Ascending aorta (tissue), 2 donors: ENCODE data around the gene MAP1A. TPM values are rescaled to one million over a fixed set of nuclear protein-coding genes. Genes with fewer than 3 reads are reported as not detected.
"Not testable (repeated sequence)": the region's sequence is repeated elsewhere in the genome, so short reads cannot be mapped to it uniquely, and the experiment has no call there.

Experiments used
- DNase-seq, 2 donors: peaks; one replicate each; pipeline ENCODE4 v3.0.0-alpha.2; 2019; ENCODE audit warnings: low spot score in 2 of 2
- H3K27ac ChIP-seq, 2 donors: fragments of 200-600 bp; sonication (generic); one replicate each; pipeline ENCODE4 v1.5.1; 2016 to 2017; ENCODE audit warnings: mild to moderate bottlenecking in 1 of 2
- H3K27me3 ChIP-seq: fragments of 200-600 bp; sonication (generic); one replicate; pipeline ENCODE4 v1.5.1; 2017
- H3K36me3 ChIP-seq, 2 donors: fragments of 200-600 bp; sonication (generic); one replicate each; pipeline ENCODE4 v1.5.1; 2016
- H3K4me1 ChIP-seq, 2 donors: fragments of 200-600 bp; sonication (generic); one replicate each; pipeline ENCODE4 v1.5.1; 2016 to 2017; ENCODE audit warnings: mild to moderate bottlenecking in 1 of 2
- H3K4me3 ChIP-seq, 2 donors: fragments of 200-600 bp; sonication (generic); one replicate each; pipeline ENCODE4 v1.5.1; 2016 to 2017; ENCODE audit warnings: mild to moderate bottlenecking in 1 of 2
- H3K9me3 ChIP-seq, 2 donors: fragments of 200-600 bp; sonication (generic); one replicate each; pipeline ENCODE4 v1.5.1; 2016
- CTCF ChIP-seq, 3 experiments: fragments of 200-600 bp in 2 of 3; fragments of 450-650 bp in 1 of 3; sonication (generic) in 2 of 3; IDR thresholded peaks; one replicate each; pipeline ENCODE4 v1.5.1; 2016 to 2019; ENCODE audit warnings: antibody characterized with exemption in 3 of 3, mild to moderate bottlenecking in 1 of 3, moderate library complexity in 1 of 3
- intact Hi-C: fragments of 100-400 bp; cut with DNase I; formaldehyde crosslinking; loops from one replicate; pipeline ENCODE4 v1.15.1; 2023
- total RNA-seq: library from RNA; depleted of rRNA; stranded (reverse); fragments of >200 nt; gene quantifications from one replicate; pipeline ENCODE4 v1.1.0, GENCODE V29; 2016

Gene MAP1A
- total RNA-seq, 1 donor from 2014 or later: 19.9 TPM

GRCh38 chr15:43527802-43528541 is 10.6 kb downstream of the MAP1A start:
- Histone ChIP-seq H3K27me3 (no peaks in the 10 kb centered on the region), H3K9me3 (peaks cover 0 to 34% of the 10 kb centered on the region in 2 donors), H3K4me1 (no peaks in the 10 kb centered on the region), H3K27ac (no peak overlapping the region), H3K36me3 (peaks cover 7 to 19% of the 10 kb centered on the region in 2 donors), H3K4me3 (no peak overlapping the region)
- TF ChIP-seq CTCF (IDR thresholded peaks at IDR 0.05): no peak
- intact Hi-C loops: no loop called here
- no peak for DNase-seq

- DNase-seq: no peak
- peaks cover 7 to 15% of the 10 kb centered on the region in 2 donors for H3K36me3 ChIP-seq
These were observed 11.2 kb downstream of the MAP1A start for GRCh38 chr15:43528542-43529007.

GRCh38 chr15:43529141-43529540 is 11.7 kb downstream of the MAP1A start:
- no peaks in the 10 kb centered on the region for H3K4me1 ChIP-seq
- no peak for DNase-seq
- H3K4me3 ChIP-seq: no peak overlapping the region
- H3K9me3 ChIP-seq: peaks cover 0 to 23% of the 10 kb centered on the region in 2 donors
- TF ChIP-seq CTCF (IDR thresholded peaks at IDR 0.05): no peak
- intact Hi-C loops: no loop called here
- H3K27me3 ChIP-seq: no peaks in the 10 kb centered on the region
- H3K27ac ChIP-seq: no peak overlapping the region
- peaks cover 11 to 17% of the 10 kb centered on the region in 2 donors for H3K36me3 ChIP-seq

More at GRCh38 chr15:43528542-43529007, 11.2 kb downstream of the MAP1A start:
- H3K9me3 ChIP-seq: peaks cover 0 to 28% of the 10 kb centered on the region in 2 donors
- no peak overlapping the region for H3K4me3 ChIP-seq
- H3K27ac ChIP-seq: no peak overlapping the region
- no peaks in the 10 kb centered on the region for H3K4me1 ChIP-seq
- no peaks in the 10 kb centered on the region for H3K27me3 ChIP-seq
- intact Hi-C loops: no loop called here
- no peak for TF ChIP-seq CTCF (IDR thresholded peaks at IDR 0.05)

GRCh38 chr15:43529587-43530345 is 12.4 kb downstream of the MAP1A start:
- no peak overlapping the region for H3K4me3 ChIP-seq
- H3K4me1 ChIP-seq: no peaks in the 10 kb centered on the region
- no peak for DNase-seq
- TF ChIP-seq CTCF (IDR thresholded peaks at IDR 0.05): no peak
- intact Hi-C loops: no loop called here
- no peak overlapping the region for H3K27ac ChIP-seq
- peaks cover 11 to 17% of the 10 kb centered on the region in 2 donors for H3K36me3 ChIP-seq
- no peaks in the 10 kb centered on the region for H3K27me3 ChIP-seq
- H3K9me3 ChIP-seq: peaks cover 0 to 16% of the 10 kb centered on the region in 2 donors

GRCh38 chr15:43531018-43531670 is 13.7 kb downstream of the MAP1A start:
- Histone ChIP-seq H3K4me3 (no peak overlapping the region), H3K4me1 (no peaks in the 10 kb centered on the region), H3K27ac (no peak overlapping the region), H3K9me3 (peaks cover 0 to 5% of the 10 kb centered on the region in 2 donors), H3K36me3 (peaks cover 16 to 20% of the 10 kb centered on the region in 2 donors), H3K27me3 (no peaks in the 10 kb centered on the region)
- intact Hi-C loops: no loop called here
- TF ChIP-seq CTCF (IDR thresholded peaks at IDR 0.05): no peak
- peak in 1 of 2 donors; percentile 31 for DNase-seq

- peaks cover 16 to 20% of the 10 kb centered on the region in 2 donors for H3K36me3 ChIP-seq
- H3K4me3 ChIP-seq, H3K27me3 ChIP-seq, intact Hi-C loops, H3K27ac ChIP-seq, H3K4me1 ChIP-seq, H3K9me3 ChIP-seq: not testable (repeated sequence)
- peak in 1 of 2 donors; percentile 18 for DNase-seq
These were observed 15.4 kb downstream of the MAP1A start for GRCh38 chr15:43532826-43533225.
